ENCODE measurements around the gene TIMMDC1.

DNA sequence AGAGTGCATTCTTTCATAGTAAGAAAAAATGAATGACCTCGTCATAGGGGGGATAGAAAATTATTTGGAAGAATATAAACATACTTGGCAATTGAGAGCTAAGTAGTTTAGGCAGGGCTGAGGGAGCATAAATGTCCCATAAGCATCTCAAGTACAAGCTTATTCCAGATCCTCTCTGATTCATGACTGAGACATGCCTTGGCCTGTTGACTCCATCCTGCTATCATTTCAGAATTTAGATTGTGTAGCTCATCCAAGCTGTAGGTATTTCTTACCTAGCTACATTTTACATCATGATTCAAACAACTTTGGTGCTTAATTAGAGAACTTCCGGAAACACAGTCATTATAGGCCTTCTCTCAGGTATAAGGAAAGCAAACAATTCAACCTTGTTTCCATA is 17.3 kb upstream of the TIMMDC1 start:
- TF ChIP-seq, protein P1, sequence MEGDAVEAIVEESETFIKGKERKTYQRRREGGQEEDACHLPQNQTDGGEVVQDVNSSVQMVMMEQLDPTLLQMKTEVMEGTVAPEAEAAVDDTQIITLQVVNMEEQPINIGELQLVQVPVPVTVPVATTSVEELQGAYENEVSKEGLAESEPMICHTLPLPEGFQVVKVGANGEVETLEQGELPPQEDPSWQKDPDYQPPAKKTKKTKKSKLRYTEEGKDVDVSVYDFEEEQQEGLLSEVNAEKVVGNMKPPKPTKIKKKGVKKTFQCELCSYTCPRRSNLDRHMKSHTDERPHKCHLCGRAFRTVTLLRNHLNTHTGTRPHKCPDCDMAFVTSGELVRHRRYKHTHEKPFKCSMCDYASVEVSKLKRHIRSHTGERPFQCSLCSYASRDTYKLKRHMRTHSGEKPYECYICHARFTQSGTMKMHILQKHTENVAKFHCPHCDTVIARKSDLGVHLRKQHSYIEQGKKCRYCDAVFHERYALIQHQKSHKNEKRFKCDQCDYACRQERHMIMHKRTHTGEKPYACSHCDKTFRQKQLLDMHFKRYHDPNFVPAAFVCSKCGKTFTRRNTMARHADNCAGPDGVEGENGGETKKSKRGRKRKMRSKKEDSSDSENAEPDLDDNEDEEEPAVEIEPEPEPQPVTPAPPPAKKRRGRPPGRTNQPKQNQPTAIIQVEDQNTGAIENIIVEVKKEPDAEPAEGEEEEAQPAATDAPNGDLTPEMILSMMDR (IDR thresholded peaks at IDR 0.05), result no peak
- no peak for TF ChIP-seq POLR2A (IDR thresholded peaks at IDR 0.05)
